ENCODE data around the gene NMNAT2. TPM values are rescaled to one million over a fixed set of nuclear protein-coding genes. Genes with fewer than 3 reads are reported as not detected.
"Not testable (repeated sequence)": the region's sequence is repeated elsewhere in the genome, so short reads cannot be mapped to it uniquely, and the experiment has no call there.

Gene NMNAT2
- total RNA-seq, 1 experiment from 2014 or later: 11.4 TPM

- H3K27me3 Mint-ChIP-seq (ENCODE audit: low read depth): no peaks in the 10 kb centered on the region
Observed at GRCh38 chr1:183241471-183241870, 176.7 kb downstream of the NMNAT2 start.

GRCh38 chr1:183240853-183241252, 177.3 kb downstream of the NMNAT2 start:
- not testable (repeated sequence) for H3K9ac ChIP-seq (ENCODE audit: extremely low read depth, insufficient read length, low read length); H2BK12ac ChIP-seq (ENCODE audit: insufficient read length, low read depth, low read length); H3K18ac ChIP-seq (ENCODE audit: insufficient read length, low read depth, low read length); H3K79me1 ChIP-seq (ENCODE audit: insufficient read depth, low read depth, low read length, poor library complexity, severe bottlenecking); H2BK120ac ChIP-seq (ENCODE audit: low read depth, low read length, poor library complexity, severe bottlenecking); H3K27me3 Mint-ChIP-seq (ENCODE audit: low read depth); H2BK20ac ChIP-seq (ENCODE audit: low read depth, low read length, poor library complexity, severe bottlenecking); H3K36me3 Mint-ChIP-seq (ENCODE audit: insufficient read depth in 1 of 3, low read depth in 3 of 3); H3K27ac Mint-ChIP-seq; H2AFZ ChIP-seq (ENCODE audit: low read length); H3K4ac ChIP-seq (ENCODE audit: low read depth, low read length); H3K79me2 ChIP-seq (ENCODE audit: insufficient read depth, low read length); H4K20me1 ChIP-seq (ENCODE audit: control insufficient read depth, insufficient read depth, insufficient read length); H3K56ac ChIP-seq (ENCODE audit: insufficient read length, low read depth, low read length); H3K23ac ChIP-seq (ENCODE audit: insufficient read length, low read depth, low read length); H3K23me2 ChIP-seq (ENCODE audit: insufficient read length, low read depth, low read length, poor library complexity, severe bottlenecking); H4K8ac ChIP-seq (replicated peaks; ENCODE audit: insufficient read length, low read depth, low read length); DNase-seq; H3K4me1 Mint-ChIP-seq; H2AK5ac ChIP-seq (ENCODE audit: insufficient read length, low read length); H3T11ph ChIP-seq (ENCODE audit: low read length); H3K4me3 Mint-ChIP-seq; H3K27ac ChIP-seq (ENCODE audit: insufficient read length, low read depth, low read length); H3K4me1 ChIP-seq (ENCODE audit: insufficient read depth, low read length); H4K5ac ChIP-seq (ENCODE audit: insufficient read length, low read depth, low read length); H3K14ac ChIP-seq (ENCODE audit: insufficient read depth, low read length); H3K27me3 ChIP-seq (ENCODE audit: insufficient read depth, low read length); H3K9me3 Mint-ChIP-seq; H4K91ac ChIP-seq (ENCODE audit: insufficient read length, low read depth, low read length); H2BK15ac ChIP-seq (ENCODE audit: low read depth, low read length); H3K4me2 ChIP-seq (ENCODE audit: insufficient read depth, insufficient read length, low read length); H3K9me3 ChIP-seq (ENCODE audit: control insufficient read depth, low read depth, low read length); H2BK5ac ChIP-seq (ENCODE audit: insufficient read length, low read length)
- WGBS (ENCODE audit: extremely low coverage, insufficient read length, low lambda C conversion rate): no CpG with 5 or more reads among the region's 8 CpGs

More at GRCh38 chr1:183241471-183241870, 176.7 kb downstream of the NMNAT2 start:
- H2BK15ac ChIP-seq (ENCODE audit: low read depth, low read length): no peak overlapping the region
- H3K79me1 ChIP-seq (ENCODE audit: insufficient read depth, low read depth, low read length, poor library complexity, severe bottlenecking): no peaks in the 10 kb centered on the region
- H3K23me2 ChIP-seq (ENCODE audit: insufficient read length, low read depth, low read length, poor library complexity, severe bottlenecking): no peaks in the 10 kb centered on the region
- H2BK5ac ChIP-seq (ENCODE audit: insufficient read length, low read length): no peak overlapping the region
- DNase-seq: no peak
- no peak overlapping the region for H3K18ac ChIP-seq (ENCODE audit: insufficient read length, low read depth, low read length)
- H3K4me2 ChIP-seq (ENCODE audit: insufficient read depth, insufficient read length, low read length): no peak overlapping the region
- Mint-ChIP-seq H3K4me3 (no peak overlapping the region), H3K4me1 (peaks cover 5 to 6% of the 10 kb centered on the region in 2 experiments), H3K27ac (no peak overlapping the region), H3K36me3 (ENCODE audit: insufficient read depth in 1 of 3, low read depth in 3 of 3) (peaks cover 0 to 8% (median 0%) of the 10 kb centered on the region in 3 experiments; a peak in 1 of 7 replicates), H3K9me3 (no peaks in the 10 kb centered on the region)
- H3K23ac ChIP-seq (ENCODE audit: insufficient read length, low read depth, low read length): no peak overlapping the region
- no peaks in the 10 kb centered on the region for H3K4me1 ChIP-seq (ENCODE audit: insufficient read depth, low read length)
- no peaks in the 10 kb centered on the region for H3K27me3 ChIP-seq (ENCODE audit: insufficient read depth, low read length)
- H4K91ac ChIP-seq (ENCODE audit: insufficient read length, low read depth, low read length): no peak overlapping the region
- H3K4ac ChIP-seq (ENCODE audit: low read depth, low read length): no peak overlapping the region
- H2BK20ac ChIP-seq (ENCODE audit: low read depth, low read length, poor library complexity, severe bottlenecking): no peak overlapping the region
- no peak overlapping the region for H2AK5ac ChIP-seq (ENCODE audit: insufficient read length, low read length)
- H2BK120ac ChIP-seq (ENCODE audit: low read depth, low read length, poor library complexity, severe bottlenecking): no peak overlapping the region
- no peaks in the 10 kb centered on the region for H3K9me3 ChIP-seq (ENCODE audit: control insufficient read depth, low read depth, low read length)
- H3T11ph ChIP-seq (ENCODE audit: low read length): no peak overlapping the region
- H3K27ac ChIP-seq (ENCODE audit: insufficient read length, low read depth, low read length): no peak overlapping the region
- no peak overlapping the region for H2AFZ ChIP-seq (ENCODE audit: low read length)
- H2BK12ac ChIP-seq (ENCODE audit: insufficient read length, low read depth, low read length): no peak overlapping the region
- H3K9ac ChIP-seq (ENCODE audit: extremely low read depth, insufficient read length, low read length): no peak overlapping the region
- WGBS (ENCODE audit: extremely low coverage, insufficient read length, low lambda C conversion rate): no CpG with 5 or more reads among the region's 3 CpGs
- no peaks in the 10 kb centered on the region for H3K79me2 ChIP-seq (ENCODE audit: insufficient read depth, low read length)
- no peaks in the 10 kb centered on the region for H4K20me1 ChIP-seq (ENCODE audit: control insufficient read depth, insufficient read depth, insufficient read length)
- no peak overlapping the region for H4K8ac ChIP-seq (replicated peaks; ENCODE audit: insufficient read length, low read depth, low read length)
- no peak overlapping the region for H3K14ac ChIP-seq (ENCODE audit: insufficient read depth, low read length)
- H3K56ac ChIP-seq (ENCODE audit: insufficient read length, low read depth, low read length): no peak overlapping the region
- H4K5ac ChIP-seq (ENCODE audit: insufficient read length, low read depth, low read length): no peak overlapping the region
- TF ChIP-seq CTCF (conservative IDR thresholded peaks at IDR 0.05): no peak
